ENCODE data around the gene ACER2. TPM values are rescaled to one million over a fixed set of nuclear protein-coding genes. Genes with fewer than 3 reads are reported as not detected.
A peak's percentile ranks its signal among the peaks of the same experiment; 100 is the strongest.

The ACER2 gene
- total and polyA plus RNA-seq, 10 of the 15 experiments (the other 5 are each of a cell fraction or from before 2014, with no cell fraction given): 0.07 to 3.1 (median 2.2) TPM

- TF ChIP-seq, protein P1, sequence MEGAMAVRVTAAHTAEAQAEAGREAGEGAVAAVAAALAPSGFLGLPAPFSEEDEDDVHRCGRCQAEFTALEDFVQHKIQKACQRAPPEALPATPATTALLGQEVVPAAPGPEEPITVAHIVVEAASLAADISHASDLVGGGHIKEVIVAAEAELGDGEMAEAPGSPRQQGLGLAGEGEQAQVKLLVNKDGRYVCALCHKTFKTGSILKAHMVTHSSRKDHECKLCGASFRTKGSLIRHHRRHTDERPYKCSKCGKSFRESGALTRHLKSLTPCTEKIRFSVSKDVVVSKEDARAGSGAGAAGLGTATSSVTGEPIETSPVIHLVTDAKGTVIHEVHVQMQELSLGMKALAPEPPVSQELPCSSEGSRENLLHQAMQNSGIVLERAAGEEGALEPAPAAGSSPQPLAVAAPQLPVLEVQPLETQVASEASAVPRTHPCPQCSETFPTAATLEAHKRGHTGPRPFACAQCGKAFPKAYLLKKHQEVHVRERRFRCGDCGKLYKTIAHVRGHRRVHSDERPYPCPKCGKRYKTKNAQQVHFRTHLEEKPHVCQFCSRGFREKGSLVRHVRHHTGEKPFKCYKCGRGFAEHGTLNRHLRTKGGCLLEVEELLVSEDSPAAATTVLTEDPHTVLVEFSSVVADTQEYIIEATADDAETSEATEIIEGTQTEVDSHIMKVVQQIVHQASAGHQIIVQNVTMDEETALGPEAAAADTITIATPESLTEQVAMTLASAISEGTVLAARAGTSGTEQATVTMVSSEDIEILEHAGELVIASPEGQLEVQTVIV (IDR thresholded peaks at IDR 0.05; ENCODE audit: borderline replicate concordance, partially characterized antibody): no peak
- peak in 1 of 2 experiments; percentile 65; a peak in 2 of 4 replicates for TF ChIP-seq EP300 (IDR thresholded peaks at IDR 0.05; ENCODE audit: borderline replicate concordance in 1 of 2, control insufficient read depth in 1 of 2, low read depth in 2 of 2, low read length in 2 of 2)
- TF ChIP-seq ZBED1 (IDR thresholded peaks at IDR 0.05; ENCODE audit: borderline replicate concordance): no peak
- no peak for TF ChIP-seq ATF3 (IDR thresholded peaks at IDR 0.05; ENCODE audit: borderline replicate concordance, extremely low read depth, low read depth, low read length)
- TF ChIP-seq, protein P2, sequence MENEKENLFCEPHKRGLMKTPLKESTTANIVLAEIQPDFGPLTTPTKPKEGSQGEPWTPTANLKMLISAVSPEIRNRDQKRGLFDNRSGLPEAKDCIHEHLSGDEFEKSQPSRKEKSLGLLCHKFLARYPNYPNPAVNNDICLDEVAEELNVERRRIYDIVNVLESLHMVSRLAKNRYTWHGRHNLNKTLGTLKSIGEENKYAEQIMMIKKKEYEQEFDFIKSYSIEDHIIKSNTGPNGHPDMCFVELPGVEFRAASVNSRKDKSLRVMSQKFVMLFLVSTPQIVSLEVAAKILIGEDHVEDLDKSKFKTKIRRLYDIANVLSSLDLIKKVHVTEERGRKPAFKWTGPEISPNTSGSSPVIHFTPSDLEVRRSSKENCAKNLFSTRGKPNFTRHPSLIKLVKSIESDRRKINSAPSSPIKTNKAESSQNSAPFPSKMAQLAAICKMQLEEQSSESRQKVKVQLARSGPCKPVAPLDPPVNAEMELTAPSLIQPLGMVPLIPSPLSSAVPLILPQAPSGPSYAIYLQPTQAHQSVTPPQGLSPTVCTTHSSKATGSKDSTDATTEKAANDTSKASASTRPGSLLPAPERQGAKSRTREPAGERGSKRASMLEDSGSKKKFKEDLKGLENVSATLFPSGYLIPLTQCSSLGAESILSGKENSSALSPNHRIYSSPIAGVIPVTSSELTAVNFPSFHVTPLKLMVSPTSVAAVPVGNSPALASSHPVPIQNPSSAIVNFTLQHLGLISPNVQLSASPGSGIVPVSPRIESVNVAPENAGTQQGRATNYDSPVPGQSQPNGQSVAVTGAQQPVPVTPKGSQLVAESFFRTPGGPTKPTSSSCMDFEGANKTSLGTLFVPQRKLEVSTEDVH (IDR thresholded peaks at IDR 0.05; ENCODE audit: low read depth, partially characterized antibody): no peak
- no peak for TF ChIP-seq NFYA (IDR thresholded peaks at IDR 0.05; ENCODE audit: borderline replicate concordance, low read depth, low read length)
- TF ChIP-seq RELB (IDR thresholded peaks at IDR 0.05; ENCODE audit: low read depth): peak; percentile 95
- TF ChIP-seq NRF1 (conservative IDR thresholded peaks at IDR 0.05; ENCODE audit: low read depth, low read length): no peak
- TF ChIP-seq JUNB (IDR thresholded peaks at IDR 0.05): peak; percentile 56
- no peak for TF ChIP-seq TBL1XR1 (IDR thresholded peaks at IDR 0.05; ENCODE audit: low read depth, low read length)
- TF ChIP-seq POLR2A (IDR thresholded peaks at IDR 0.05; ENCODE audit: low read depth, low read length): peak; percentile 35; the same call in 1 of the 2 replicates
- no peak for TF ChIP-seq SREBF1 (IDR thresholded peaks at IDR 0.05; ENCODE audit: low read length)
- no peak for TF ChIP-seq SMARCA5 (IDR thresholded peaks at IDR 0.05)
- TF ChIP-seq SUZ12 (IDR thresholded peaks at IDR 0.05; ENCODE audit: unreplicated experiment): no peak
- TF ChIP-seq, protein P3, sequence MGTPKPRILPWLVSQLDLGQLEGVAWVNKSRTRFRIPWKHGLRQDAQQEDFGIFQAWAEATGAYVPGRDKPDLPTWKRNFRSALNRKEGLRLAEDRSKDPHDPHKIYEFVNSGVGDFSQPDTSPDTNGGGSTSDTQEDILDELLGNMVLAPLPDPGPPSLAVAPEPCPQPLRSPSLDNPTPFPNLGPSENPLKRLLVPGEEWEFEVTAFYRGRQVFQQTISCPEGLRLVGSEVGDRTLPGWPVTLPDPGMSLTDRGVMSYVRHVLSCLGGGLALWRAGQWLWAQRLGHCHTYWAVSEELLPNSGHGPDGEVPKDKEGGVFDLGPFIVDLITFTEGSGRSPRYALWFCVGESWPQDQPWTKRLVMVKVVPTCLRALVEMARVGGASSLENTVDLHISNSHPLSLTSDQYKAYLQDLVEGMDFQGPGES (IDR thresholded peaks at IDR 0.05): no peak
- no peak for TF ChIP-seq TAF1 (IDR thresholded peaks at IDR 0.05; ENCODE audit: borderline replicate concordance, low read depth, low read length)
- no peak for TF ChIP-seq NBN (IDR thresholded peaks at IDR 0.05)
- TF ChIP-seq NR2C2 (IDR thresholded peaks at IDR 0.05; ENCODE audit: borderline replicate concordance, control insufficient read depth, insufficient read length, low read depth): no peak
These were observed 42.7 kb downstream of the ACER2 start (continued) for GRCh38 chr9:19451240-19452087.

Measured in GM12878 (cell line).